HepG2 (cell line): ENCODE measurements around the gene MNT. TPM values are rescaled to one million over a fixed set of nuclear protein-coding genes. Genes with fewer than 3 reads are reported as not detected.
A peak's percentile ranks its signal among the peaks of the same experiment; 100 is the strongest.

Experiments
- AHR ChIP-seq: IDR thresholded peaks from 2 replicates; pipeline ENCODE4 v1.6.1; 2018; ENCODE audit warnings: missing genetic modification reagents, missing compliant biosample characterization
- ATRX ChIP-seq: sonication (generic); formaldehyde crosslinking; IDR thresholded peaks from 2 replicates; pipeline ENCODE4 v1.4.0; 2020; ENCODE audit warnings: missing genetic modification reagents, borderline replicate concordance
- ESRRA ChIP-seq: sonication (generic); formaldehyde crosslinking; IDR thresholded peaks from 2 replicates; pipeline ENCODE4 v1.5.1; 2020; ENCODE audit warnings: mild to moderate bottlenecking, low read depth, missing genetic modification reagents
- KDM4B ChIP-seq: sonication (generic); formaldehyde crosslinking; IDR thresholded peaks from 2 replicates; pipeline ENCODE4 v1.4.0; 2020; ENCODE audit warnings: missing genetic modification reagents
- KLF9 ChIP-seq: IDR thresholded peaks from 2 replicates; pipeline ENCODE4 v1.6.1; 2016; ENCODE audit warnings: low read depth
- MAF1 ChIP-seq: sonication (generic); formaldehyde crosslinking; IDR thresholded peaks from 2 replicates; pipeline ENCODE4 v1.5.0; 2020; ENCODE audit warnings: missing genetic modification reagents, borderline replicate concordance
- MYNN ChIP-seq: sonication (generic); formaldehyde crosslinking; IDR thresholded peaks from 2 replicates; pipeline ENCODE4 v1.4.0; 2020; ENCODE audit warnings: mild to moderate bottlenecking, low read depth, missing genetic modification reagents
- NFYB ChIP-seq: sonication (generic); formaldehyde crosslinking; IDR thresholded peaks from 2 replicates; pipeline ENCODE4 v1.4.0; 2020; ENCODE audit warnings: missing genetic modification reagents
- SIX4 ChIP-seq: sonication (generic); formaldehyde crosslinking; IDR thresholded peaks from 2 replicates; pipeline ENCODE4 v1.4.0; 2020; ENCODE audit warnings: missing genetic modification reagents
- THYN1 ChIP-seq: sonication (generic); formaldehyde crosslinking; IDR thresholded peaks from 2 replicates; pipeline ENCODE4 v1.8.1; 2023; ENCODE audit warnings: low read depth, mild to moderate bottlenecking, moderate library complexity, missing genetic modification reagents, borderline replicate concordance
- ZFP36 ChIP-seq: fragments of 150-350 bp; IDR thresholded peaks from 2 replicates; pipeline ENCODE4 v1.6.1; 2018; ENCODE audit warnings: borderline replicate concordance, low read length, low read depth; ENCODE audit not compliant: partially characterized antibody
- ZFP37 ChIP-seq: sonication (generic); formaldehyde crosslinking; IDR thresholded peaks from 2 replicates; pipeline ENCODE4 v1.4.0; 2020; ENCODE audit warnings: missing genetic modification reagents, borderline replicate concordance
- ZNF17 ChIP-seq: sonication (generic); formaldehyde crosslinking; IDR thresholded peaks from 2 replicates; pipeline ENCODE4 v1.5.0; 2020; ENCODE audit warnings: mild to moderate bottlenecking, missing genetic modification reagents
- ZNF225 ChIP-seq: sonication (generic); formaldehyde crosslinking; IDR thresholded peaks from 2 replicates; pipeline ENCODE4 v1.4.0; 2020; ENCODE audit warnings: mild to moderate bottlenecking, missing genetic modification reagents
- ZNF317 ChIP-seq: sonication (generic); formaldehyde crosslinking; IDR thresholded peaks from 2 replicates; pipeline ENCODE4 v1.5.0; 2020; ENCODE audit warnings: mild to moderate bottlenecking, missing genetic modification reagents
- ZNF329 ChIP-seq: sonication (generic); formaldehyde crosslinking; IDR thresholded peaks from 2 replicates; pipeline ENCODE4 v1.9.0; 2021; ENCODE audit warnings: low read depth, mild to moderate bottlenecking, missing genetic modification reagents
- ZNF570 ChIP-seq: sonication (generic); formaldehyde crosslinking; IDR thresholded peaks from 2 replicates; pipeline ENCODE4 v1.4.0; 2020; ENCODE audit warnings: mild to moderate bottlenecking, missing genetic modification reagents, borderline replicate concordance
- ZNF614 ChIP-seq: IDR thresholded peaks from 2 replicates; pipeline ENCODE4 v1.6.1; 2018; ENCODE audit warnings: missing biosample characterization, missing genetic modification reagents, inconsistent platforms, borderline replicate concordance
- ZNF777 ChIP-seq: sonication (generic); formaldehyde crosslinking; IDR thresholded peaks from 2 replicates; pipeline ENCODE4 v1.4.0; 2020; ENCODE audit warnings: missing genetic modification reagents
- ZNF816 ChIP-seq: sonication (generic); formaldehyde crosslinking; IDR thresholded peaks from 2 replicates; pipeline ENCODE4 v1.8.0; 2022; ENCODE audit warnings: missing genetic modification reagents, mild to moderate bottlenecking, borderline replicate concordance
- ZSCAN9 ChIP-seq: IDR thresholded peaks from 2 replicates; pipeline ENCODE4 v1.6.1; 2016; ENCODE audit warnings: borderline replicate concordance
- polyA plus RNA-seq, 8 experiments: library from polyadenylated mRNA; depleted of rRNA in 3 of 8; stranded (reverse) in 7 of 8; unstranded in 1 of 8; fragments of >200 nt; fragmentation: Illumina TruSeq in 4 of 8; extraction: Trizol in 4 of 8; gene quantifications; 2 replicates each; pipeline versions ENCODE4 v1.2.1 to v1.2.3, GENCODE V29; 2011 to 2016; ENCODE audit warnings: low read depth in 4 of 8, missing spikeins in 1 of 8, mixed read lengths in 1 of 8; ENCODE audit not compliant: insufficient read depth in 1 of 8
- total RNA-seq, 5 experiments: library from RNA; depleted of rRNA; stranded (reverse); fragments of >200 nt; fragmentation: Illumina TruSeq; extraction: Trizol; gene quantifications; 2 replicates each; pipeline ENCODE4 v1.2.3, GENCODE V29; 2016; ENCODE audit warnings: low read depth in 1 of 5
- TF ChIP-seq, protein P1 (sequence below): sonication (generic); formaldehyde crosslinking; IDR thresholded peaks from 2 replicates; pipeline ENCODE4 v1.4.0; 2020; ENCODE audit warnings: missing genetic modification reagents
- TF ChIP-seq, protein P2 (sequence below): sonication (generic); formaldehyde crosslinking; IDR thresholded peaks from 2 replicates; pipeline ENCODE4 v1.9.0; 2022; ENCODE audit warnings: low read depth, missing genetic modification reagents
- TF ChIP-seq, protein P3 (sequence below): sonication (generic); formaldehyde crosslinking; IDR thresholded peaks from 2 replicates; pipeline ENCODE4 v1.4.0; 2020; ENCODE audit warnings: missing genetic modification reagents
- TF ChIP-seq, protein P4 (sequence below): sonication (generic); formaldehyde crosslinking; IDR thresholded peaks from 2 replicates; pipeline ENCODE4 v1.5.0; 2020; ENCODE audit warnings: mild to moderate bottlenecking, missing genetic modification reagents

MNT gene
- total and polyA plus RNA-seq, 2 of the 13 experiments (the other 11 are each of a cell fraction or from before 2014, with no cell fraction given), result 2.1 to 3.5 TPM

DNA sequence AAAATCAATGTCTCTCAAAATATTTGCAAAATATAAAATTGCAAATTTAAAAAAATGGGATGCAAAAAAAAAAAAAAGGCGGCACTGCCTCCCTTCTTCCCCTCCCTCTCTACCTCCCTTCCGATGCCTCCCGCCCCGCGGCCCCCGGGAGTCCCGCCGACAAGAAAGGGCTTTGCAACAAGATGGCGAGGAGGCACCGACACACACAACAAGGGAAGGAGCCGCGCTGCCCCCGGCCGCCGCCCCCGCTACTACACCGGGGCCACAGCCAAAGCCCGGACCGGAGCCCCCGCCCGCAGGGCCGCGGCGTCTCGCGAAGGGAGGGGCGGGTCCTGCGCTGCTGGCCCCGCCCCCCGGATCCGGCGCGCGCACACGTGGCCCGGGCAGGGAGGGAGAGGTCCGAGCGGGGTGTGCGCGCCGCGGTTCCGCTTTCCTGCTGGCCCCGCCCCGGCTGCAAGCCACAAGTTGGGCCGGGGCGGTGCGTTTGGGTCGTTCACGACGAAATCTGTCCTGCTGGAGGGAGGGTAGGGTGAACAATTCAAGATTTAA lies at the start of gene MNT (continued):
- TF ChIP-seq, protein P1, sequence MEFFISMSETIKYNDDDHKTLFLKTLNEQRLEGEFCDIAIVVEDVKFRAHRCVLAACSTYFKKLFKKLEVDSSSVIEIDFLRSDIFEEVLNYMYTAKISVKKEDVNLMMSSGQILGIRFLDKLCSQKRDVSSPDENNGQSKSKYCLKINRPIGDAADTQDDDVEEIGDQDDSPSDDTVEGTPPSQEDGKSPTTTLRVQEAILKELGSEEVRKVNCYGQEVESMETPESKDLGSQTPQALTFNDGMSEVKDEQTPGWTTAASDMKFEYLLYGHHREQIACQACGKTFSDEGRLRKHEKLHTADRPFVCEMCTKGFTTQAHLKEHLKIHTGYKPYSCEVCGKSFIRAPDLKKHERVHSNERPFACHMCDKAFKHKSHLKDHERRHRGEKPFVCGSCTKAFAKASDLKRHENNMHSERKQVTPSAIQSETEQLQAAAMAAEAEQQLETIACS (CRISPR knock-in tag), result peak; percentile 87
- TF ChIP-seq ZFP36 (no peak), KLF9 (CRISPR knock-in tag) (0 out of 2 replicates have a peak, but pooled peaks have one; percentile 8), NFYB (CRISPR knock-in tag) (no peak; the same call in 1 of the 2 replicates), AHR (CRISPR knock-in tag) (0 out of 2 replicates have a peak, but pooled peaks have one; percentile 41), ZFP37 (CRISPR knock-in tag) (no peak), ZNF225 (CRISPR knock-in tag) (no peak), MAF1 (CRISPR knock-in tag) (no peak), MYNN (CRISPR knock-in tag) (no peak), ESRRA (CRISPR knock-in tag) (no peak), SIX4 (CRISPR knock-in tag) (peak; percentile 26; the same call in 1 of the 2 replicates), ZNF329 (no peak), ZNF17 (CRISPR knock-in tag) (no peak), ZSCAN9 (CRISPR knock-in tag) (no peak), ZNF816 (CRISPR knock-in tag) (peak; percentile 42; the same call in 1 of the 2 replicates), ZNF614 (CRISPR knock-in tag) (no peak), ZNF777 (CRISPR knock-in tag) (no peak), KDM4B (CRISPR knock-in tag) (no peak), ZNF317 (CRISPR knock-in tag) (no peak), ZNF570 (CRISPR knock-in tag) (no peak), ATRX (CRISPR knock-in tag) (no peak), THYN1 (no peak)
- TF ChIP-seq, protein P2, sequence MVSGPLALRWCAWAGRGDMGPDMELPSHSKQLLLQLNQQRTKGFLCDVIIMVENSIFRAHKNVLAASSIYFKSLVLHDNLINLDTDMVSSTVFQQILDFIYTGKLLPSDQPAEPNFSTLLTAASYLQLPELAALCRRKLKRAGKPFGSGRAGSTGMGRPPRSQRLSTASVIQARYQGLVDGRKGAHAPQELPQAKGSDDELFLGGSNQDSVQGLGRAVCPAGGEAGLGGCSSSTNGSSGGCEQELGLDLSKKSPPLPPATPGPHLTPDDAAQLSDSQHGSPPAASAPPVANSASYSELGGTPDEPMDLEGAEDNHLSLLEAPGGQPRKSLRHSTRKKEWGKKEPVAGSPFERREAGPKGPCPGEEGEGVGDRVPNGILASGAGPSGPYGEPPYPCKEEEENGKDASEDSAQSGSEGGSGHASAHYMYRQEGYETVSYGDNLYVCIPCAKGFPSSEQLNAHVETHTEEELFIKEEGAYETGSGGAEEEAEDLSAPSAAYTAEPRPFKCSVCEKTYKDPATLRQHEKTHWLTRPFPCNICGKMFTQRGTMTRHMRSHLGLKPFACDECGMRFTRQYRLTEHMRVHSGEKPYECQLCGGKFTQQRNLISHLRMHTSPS (CRISPR knock-in tag), result no peak
- TF ChIP-seq, protein P3, sequence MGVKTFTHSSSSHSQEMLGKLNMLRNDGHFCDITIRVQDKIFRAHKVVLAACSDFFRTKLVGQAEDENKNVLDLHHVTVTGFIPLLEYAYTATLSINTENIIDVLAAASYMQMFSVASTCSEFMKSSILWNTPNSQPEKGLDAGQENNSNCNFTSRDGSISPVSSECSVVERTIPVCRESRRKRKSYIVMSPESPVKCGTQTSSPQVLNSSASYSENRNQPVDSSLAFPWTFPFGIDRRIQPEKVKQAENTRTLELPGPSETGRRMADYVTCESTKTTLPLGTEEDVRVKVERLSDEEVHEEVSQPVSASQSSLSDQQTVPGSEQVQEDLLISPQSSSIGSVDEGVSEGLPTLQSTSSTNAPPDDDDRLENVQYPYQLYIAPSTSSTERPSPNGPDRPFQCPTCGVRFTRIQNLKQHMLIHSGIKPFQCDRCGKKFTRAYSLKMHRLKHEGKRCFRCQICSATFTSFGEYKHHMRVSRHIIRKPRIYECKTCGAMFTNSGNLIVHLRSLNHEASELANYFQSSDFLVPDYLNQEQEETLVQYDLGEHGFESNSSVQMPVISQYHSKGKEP (CRISPR knock-in tag), result no peak
- TF ChIP-seq, protein P4, sequence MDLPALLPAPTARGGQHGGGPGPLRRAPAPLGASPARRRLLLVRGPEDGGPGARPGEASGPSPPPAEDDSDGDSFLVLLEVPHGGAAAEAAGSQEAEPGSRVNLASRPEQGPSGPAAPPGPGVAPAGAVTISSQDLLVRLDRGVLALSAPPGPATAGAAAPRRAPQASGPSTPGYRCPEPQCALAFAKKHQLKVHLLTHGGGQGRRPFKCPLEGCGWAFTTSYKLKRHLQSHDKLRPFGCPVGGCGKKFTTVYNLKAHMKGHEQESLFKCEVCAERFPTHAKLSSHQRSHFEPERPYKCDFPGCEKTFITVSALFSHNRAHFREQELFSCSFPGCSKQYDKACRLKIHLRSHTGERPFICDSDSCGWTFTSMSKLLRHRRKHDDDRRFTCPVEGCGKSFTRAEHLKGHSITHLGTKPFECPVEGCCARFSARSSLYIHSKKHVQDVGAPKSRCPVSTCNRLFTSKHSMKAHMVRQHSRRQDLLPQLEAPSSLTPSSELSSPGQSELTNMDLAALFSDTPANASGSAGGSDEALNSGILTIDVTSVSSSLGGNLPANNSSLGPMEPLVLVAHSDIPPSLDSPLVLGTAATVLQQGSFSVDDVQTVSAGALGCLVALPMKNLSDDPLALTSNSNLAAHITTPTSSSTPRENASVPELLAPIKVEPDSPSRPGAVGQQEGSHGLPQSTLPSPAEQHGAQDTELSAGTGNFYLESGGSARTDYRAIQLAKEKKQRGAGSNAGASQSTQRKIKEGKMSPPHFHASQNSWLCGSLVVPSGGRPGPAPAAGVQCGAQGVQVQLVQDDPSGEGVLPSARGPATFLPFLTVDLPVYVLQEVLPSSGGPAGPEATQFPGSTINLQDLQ (CRISPR knock-in tag), result no peak
